NK-92 treated with Interleukin-12 subunit alpha and Interleukin-12 subunit beta, amount 100 ng/mL, for 24 hours (cell line): ENCODE results near the gene NOX5.

Experiments
- DNase-seq: peaks from one replicate; lab custom pipeline; 2025; lab: John Stamatoyannopoulos, UW

The NOX5 gene

GRCh38 chr15:69082554-69082953 lies 68.1 kb downstream of the NOX5 start:
- DNase-seq, result no peak

- DNase-seq, result no peak
These were observed 70.0 kb downstream of the NOX5 start for GRCh38 chr15:69084404-69085030.

- no peak for DNase-seq
These were observed 71.0 kb downstream of the NOX5 start for GRCh38 chr15:69085325-69086081.

- no peak for DNase-seq
These were observed 72.1 kb downstream of the NOX5 start for GRCh38 chr15:69086427-69087204.

- no peak for DNase-seq
These were observed 73.0 kb downstream of the NOX5 start for GRCh38 chr15:69087366-69087976.

GRCh38 chr15:69088300-69088965 lies 73.9 kb downstream of the NOX5 start:
- DNase-seq, result no peak

GRCh38 chr15:69089258-69089657 lies 74.8 kb downstream of the NOX5 start:
- DNase-seq, result no peak

GRCh38 chr15:69090197-69090948 lies 75.9 kb downstream of the NOX5 start:
- DNase-seq, result no peak

GRCh38 chr15:69091654-69092053 lies 77.2 kb downstream of the NOX5 start:
- DNase-seq, result no peak

GRCh38 chr15:69092159-69092558 lies 77.7 kb downstream of the NOX5 start:
- no peak for DNase-seq

- no peak for DNase-seq
These were observed 78.6 kb downstream of the NOX5 start for GRCh38 chr15:69093127-69093526.

- DNase-seq, result no peak
These were observed 79.1 kb downstream of the NOX5 start for GRCh38 chr15:69093614-69094013.

- no peak for DNase-seq
These were observed 79.8 kb downstream of the NOX5 start for GRCh38 chr15:69094124-69094921.

GRCh38 chr15:69095274-69095673 lies 80.8 kb downstream of the NOX5 start:
- DNase-seq, result no peak

GRCh38 chr15:69096196-69096595 lies 81.7 kb downstream of the NOX5 start:
- DNase-seq, result no peak

GRCh38 chr15:69096626-69097025 lies 82.1 kb downstream of the NOX5 start:
- DNase-seq, result no peak

- DNase-seq, result no peak
These were observed 84.3 kb downstream of the NOX5 start for GRCh38 chr15:69098771-69099170.

GRCh38 chr15:69099941-69100340 lies 85.4 kb downstream of the NOX5 start:
- DNase-seq, result no peak

GRCh38 chr15:69100821-69101220 lies 86.3 kb downstream of the NOX5 start:
- DNase-seq, result no peak

GRCh38 chr15:69104050-69104750 lies 89.7 kb downstream of the NOX5 start:
- DNase-seq, result peak; percentile 39
